ENCODE measurements around the gene PRKCZ.

Gene PRKCZ

GRCh38 chr1:2052756-2053155 is 2.5 kb downstream of the PRKCZ start:
- DNase-seq = no peak
- no peak overlapping the region for H3K27ac ChIP-seq
- H3K9me3 ChIP-seq = no peaks in the 10 kb centered on the region
- peaks cover 0 to 19% (median 12%) of the 10 kb centered on the region in 4 donors for H3K4me1 ChIP-seq
- peaks cover 0 to 7% (median 0%) of the 10 kb centered on the region in 3 donors for H3K36me3 ChIP-seq
- no peak overlapping the region for H3K4me3 ChIP-seq
- H3K27me3 ChIP-seq = peaks cover 0 to 63% of the 10 kb centered on the region in 2 donors
- intact Hi-C loops (cut with DNase I; ENCODE audit: low total_unique reads) = no loop called here
- TF ChIP-seq CTCF (IDR thresholded peaks at IDR 0.05) = no peak

GRCh38 chr1:2053217-2053616 is 3.0 kb downstream of the PRKCZ start:
- no peak for DNase-seq
- intact Hi-C loops (cut with DNase I; ENCODE audit: low total_unique reads) = no loop called here
- H3K27ac ChIP-seq = no peak overlapping the region
- H3K4me3 ChIP-seq = no peak overlapping the region
- TF ChIP-seq CTCF (IDR thresholded peaks at IDR 0.05) = no peak
- peaks cover 0 to 59% of the 10 kb centered on the region in 2 donors for H3K27me3 ChIP-seq
- H3K4me1 ChIP-seq = peaks cover 0 to 19% (median 12%) of the 10 kb centered on the region in 4 donors
- H3K9me3 ChIP-seq = no peaks in the 10 kb centered on the region
- H3K36me3 ChIP-seq = peaks cover 0 to 7% (median 0%) of the 10 kb centered on the region in 3 donors

- no peak overlapping the region for H3K27ac ChIP-seq
- H3K36me3 ChIP-seq = peaks cover 0 to 7% (median 0%) of the 10 kb centered on the region in 3 donors
- intact Hi-C loops (cut with DNase I; ENCODE audit: low total_unique reads) = no loop called here
These were observed 3.7 kb downstream of the PRKCZ start for GRCh38 chr1:2053784-2054376.

GRCh38 chr1:2054560-2054959 is 4.3 kb downstream of the PRKCZ start:
- intact Hi-C loops (cut with DNase I; ENCODE audit: low total_unique reads) = no loop called here
- no peaks in the 10 kb centered on the region for H3K9me3 ChIP-seq
- H3K27me3 ChIP-seq = peaks cover 0 to 46% of the 10 kb centered on the region in 2 donors
- no peak for DNase-seq
- no peak overlapping the region for H3K4me3 ChIP-seq
- peaks cover 0 to 7% (median 0%) of the 10 kb centered on the region in 3 donors for H3K36me3 ChIP-seq
- TF ChIP-seq CTCF (IDR thresholded peaks at IDR 0.05) = no peak
- no peak overlapping the region for H3K27ac ChIP-seq
- peaks cover 0 to 15% (median 10%) of the 10 kb centered on the region in 4 donors for H3K4me1 ChIP-seq

More at GRCh38 chr1:2053784-2054376, 3.7 kb downstream of the PRKCZ start:
- DNase-seq = no peak
- TF ChIP-seq CTCF (IDR thresholded peaks at IDR 0.05) = no peak
- Histone ChIP-seq H3K9me3 (no peaks in the 10 kb centered on the region), H3K4me3 (no peak overlapping the region), H3K27me3 (peaks cover 0 to 52% of the 10 kb centered on the region in 2 donors), H3K4me1 (peaks cover 0 to 19% (median 12%) of the 10 kb centered on the region in 4 donors)

GRCh38 chr1:2055911-2056575 is 5.8 kb downstream of the PRKCZ start:
- Histone ChIP-seq H3K4me1 (peaks cover 0 to 2% (median 0%) of the 10 kb centered on the region in 4 donors), H3K4me3 (no peak overlapping the region), H3K27ac (no peak overlapping the region), H3K27me3 (peaks cover 0 to 46% of the 10 kb centered on the region in 2 donors), H3K9me3 (no peaks in the 10 kb centered on the region), H3K36me3 (peaks cover 0 to 7% (median 0%) of the 10 kb centered on the region in 3 donors)
- DNase-seq = no peak
- intact Hi-C loops (cut with DNase I; ENCODE audit: low total_unique reads) = no loop called here
- no peak for TF ChIP-seq CTCF (IDR thresholded peaks at IDR 0.05)
